SKM-1 treated with dmso at 0.1 percent for 144 hours (cell line): ENCODE results near the gene KRTAP3-1.
"Not testable (repeated sequence)": the region's sequence is repeated elsewhere in the genome, so short reads cannot be mapped to it uniquely, and the experiment has no call there.

Experiments used
- DNase-seq: peaks from one replicate; lab custom pipeline; 2025; ENCODE audit not compliant: unreplicated experiment; lab: John Stamatoyannopoulos, UW

KRTAP3-1 gene

GRCh38 chr17:41016578-41017215 lies 7.8 kb upstream of the KRTAP3-1 start:
- DNase-seq: no peak

- no peak for DNase-seq
Observed at GRCh38 chr17:41015454-41015853, 6.5 kb upstream of the KRTAP3-1 start.

- DNase-seq: no peak
Observed at GRCh38 chr17:41013606-41014005, 4.7 kb upstream of the KRTAP3-1 start.

- no peak for DNase-seq
Observed at GRCh38 chr17:41013181-41013580, 4.3 kb upstream of the KRTAP3-1 start.

- DNase-seq: no peak
Observed at GRCh38 chr17:41012326-41013120, 3.6 kb upstream of the KRTAP3-1 start.

- DNase-seq: no peak
Observed at GRCh38 chr17:41010441-41010840, 1.5 kb upstream of the KRTAP3-1 start.

- no peak for DNase-seq
Observed at GRCh38 chr17:41009936-41010335, 1.0 kb upstream of the KRTAP3-1 start.

- no peak for DNase-seq
Observed at GRCh38 chr17:41009301-41009760, 403 bp upstream of the KRTAP3-1 start.

- no peak for DNase-seq
Observed at GRCh38 chr17:41004397-41004796, 4.5 kb downstream of the KRTAP3-1 start.

GRCh38 chr17:41003926-41004325 lies 5.0 kb downstream of the KRTAP3-1 start:
- DNase-seq: no peak

- no peak for DNase-seq
Observed at GRCh38 chr17:41002814-41003213, 6.1 kb downstream of the KRTAP3-1 start.

- DNase-seq: no peak
Observed at GRCh38 chr17:41001795-41002194, 7.1 kb downstream of the KRTAP3-1 start.

- not testable (repeated sequence) for DNase-seq
Observed at GRCh38 chr17:40999563-40999962, 9.4 kb downstream of the KRTAP3-1 start, which contains the start of gene KRTAP3-2. KRTAP3-2 (minus strand) TSS chr17:40999906; CDS start chr17:40999853, 53 bp downstream.

- no peak for DNase-seq
Observed at GRCh38 chr17:40997361-40997760, 11.6 kb downstream of the KRTAP3-1 start.

GRCh38 chr17:40996829-40997228 lies 12.1 kb downstream of the KRTAP3-1 start:
- no peak for DNase-seq

- DNase-seq: no peak
Observed at GRCh38 chr17:40995116-40995515, 13.8 kb downstream of the KRTAP3-1 start.

GRCh38 chr17:40993839-40994238 lies 15.1 kb downstream of the KRTAP3-1 start, which contains the start of gene KRTAP3-3:
KRTAP3-3 (minus strand) TSS chr17:40994164; CDS start chr17:40994097, 67 bp downstream.
- DNase-seq: no peak

- no peak for DNase-seq
Observed at GRCh38 chr17:40993084-40993483, 15.8 kb downstream of the KRTAP3-1 start.

- no peak for DNase-seq
Observed at GRCh38 chr17:40992666-40993065, 16.3 kb downstream of the KRTAP3-1 start.

- DNase-seq: no peak
Observed at GRCh38 chr17:40986920-40987319, 22.0 kb downstream of the KRTAP3-1 start.

- no peak for DNase-seq
Observed at GRCh38 chr17:40984226-40984625, 24.7 kb downstream of the KRTAP3-1 start, which contains the start of gene KRT40. KRT40 (minus strand) TSS chr17:40984326; CDS start chr17:40984273, 53 bp downstream.

GRCh38 chr17:40981115-40981514 lies 27.8 kb downstream of the KRTAP3-1 start:
- DNase-seq: no peak
